ENCODE results near the gene COL4A3. TPM values are rescaled to one million over a fixed set of nuclear protein-coding genes. Genes with fewer than 3 reads are reported as not detected.

COL4A3 gene
- total and polyA plus RNA-seq, 2 donors (not counting 3 experiments of a cell fraction or from before 2014, with no cell fraction given), result not detected

DNA sequence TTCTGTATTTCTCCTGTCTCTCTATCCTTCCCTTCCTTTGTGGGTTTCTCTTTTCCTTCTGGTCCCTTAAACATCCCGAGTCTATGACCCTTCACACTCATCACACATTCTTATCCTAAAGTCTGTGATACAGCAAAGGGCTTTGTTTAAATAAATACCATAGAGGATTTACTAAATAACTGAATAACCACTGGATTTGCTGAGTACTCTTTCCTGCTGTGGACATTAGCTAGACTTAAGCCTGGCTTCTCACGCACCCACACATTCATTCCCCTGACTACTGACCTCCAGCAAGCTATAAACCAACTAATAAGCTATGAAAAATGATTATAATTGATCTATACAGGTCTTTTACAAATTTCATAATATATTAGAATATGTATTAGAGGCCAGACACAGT is 76.6 kb downstream of the COL4A3 start:
- DNase-seq (ENCODE audit: low read depth, low spot score) (no peak), FAIRE-seq (no peak)
- Histone ChIP-seq H3K27me3 (ENCODE audit: control insufficient read depth in 2 of 2, insufficient read depth in 2 of 2, low read length in 2 of 2) (no peaks in the 10 kb centered on the region), H3K36me3 (ENCODE audit: control insufficient read depth in 2 of 2, extremely low read depth in 1 of 2, insufficient read depth in 2 of 2, low read length in 2 of 2) (no peaks in the 10 kb centered on the region), H3K9me3 (replicated peaks; ENCODE audit: control insufficient read depth, insufficient read depth, low read length) (no peaks in the 10 kb centered on the region), H3K79me2 (ENCODE audit: control insufficient read depth, insufficient read depth, low read length) (no peaks in the 10 kb centered on the region), H3K4me1 (ENCODE audit: control insufficient read depth, extremely low read depth, insufficient read depth, low read length) (no peaks in the 10 kb centered on the region), H3K27ac (ENCODE audit: insufficient read depth, low read depth, low read length) (no peak overlapping the region), H3K9me1 (replicated peaks; ENCODE audit: control insufficient read depth, extremely low read depth, insufficient read depth, low read length) (no peaks in the 10 kb centered on the region), H3K9ac (replicated peaks; ENCODE audit: extremely low read depth, insufficient read depth, low read length) (no peak overlapping the region), H4K20me1 (replicated peaks; ENCODE audit: control insufficient read depth, extremely low read depth, insufficient read depth, low read length) (no peaks in the 10 kb centered on the region), H3K4me2 (ENCODE audit: insufficient read depth, low read length) (no peak overlapping the region), H2AFZ (ENCODE audit: low read depth, low read length) (no peak overlapping the region), H3K4me3 (replicated peaks in 1 of 3; ENCODE audit: insufficient read depth in 1 of 3, low read depth in 1 of 3, low read length in 3 of 3) (no peak overlapping the region)
- intact Hi-C loops (cut with micrococcal nuclease) (no loop called here), dilution Hi-C loops (cut with MboI; ENCODE audit: extremely low pct_ligation_motif_present, low sequenced_read_pairs) (no loop called here)
- ChIA-PET POLR2A (no interaction called here), CTCF (interaction anchor here (1.6 kb wide), 1 partner anchor 525 kb away, joined by 4 read pairs; no protein-coding TSS in a partner anchor)
- TF ChIP-seq, protein P1, sequence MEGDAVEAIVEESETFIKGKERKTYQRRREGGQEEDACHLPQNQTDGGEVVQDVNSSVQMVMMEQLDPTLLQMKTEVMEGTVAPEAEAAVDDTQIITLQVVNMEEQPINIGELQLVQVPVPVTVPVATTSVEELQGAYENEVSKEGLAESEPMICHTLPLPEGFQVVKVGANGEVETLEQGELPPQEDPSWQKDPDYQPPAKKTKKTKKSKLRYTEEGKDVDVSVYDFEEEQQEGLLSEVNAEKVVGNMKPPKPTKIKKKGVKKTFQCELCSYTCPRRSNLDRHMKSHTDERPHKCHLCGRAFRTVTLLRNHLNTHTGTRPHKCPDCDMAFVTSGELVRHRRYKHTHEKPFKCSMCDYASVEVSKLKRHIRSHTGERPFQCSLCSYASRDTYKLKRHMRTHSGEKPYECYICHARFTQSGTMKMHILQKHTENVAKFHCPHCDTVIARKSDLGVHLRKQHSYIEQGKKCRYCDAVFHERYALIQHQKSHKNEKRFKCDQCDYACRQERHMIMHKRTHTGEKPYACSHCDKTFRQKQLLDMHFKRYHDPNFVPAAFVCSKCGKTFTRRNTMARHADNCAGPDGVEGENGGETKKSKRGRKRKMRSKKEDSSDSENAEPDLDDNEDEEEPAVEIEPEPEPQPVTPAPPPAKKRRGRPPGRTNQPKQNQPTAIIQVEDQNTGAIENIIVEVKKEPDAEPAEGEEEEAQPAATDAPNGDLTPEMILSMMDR (IDR thresholded peaks at IDR 0.05; ENCODE audit: extremely low read depth in 1 of 2, insufficient read depth in 1 of 2, low read depth in 1 of 2, low read length in 2 of 2), result no peak
- no peak for TF ChIP-seq POLR2A (IDR thresholded peaks at IDR 0.05; ENCODE audit: low read depth, low read length)
- TF ChIP-seq JUN (IDR thresholded peaks at IDR 0.05; ENCODE audit: borderline replicate concordance, insufficient read depth, insufficient read length, low read depth), result no peak
- TF ChIP-seq POLR2AphosphoS5 (IDR thresholded peaks at IDR 0.05; ENCODE audit: insufficient read depth, low read depth, low read length), result no peak
- no peak for TF ChIP-seq FOS (IDR thresholded peaks at IDR 0.05; ENCODE audit: borderline replicate concordance, insufficient read depth, low read length)
- TF ChIP-seq, protein P2, sequence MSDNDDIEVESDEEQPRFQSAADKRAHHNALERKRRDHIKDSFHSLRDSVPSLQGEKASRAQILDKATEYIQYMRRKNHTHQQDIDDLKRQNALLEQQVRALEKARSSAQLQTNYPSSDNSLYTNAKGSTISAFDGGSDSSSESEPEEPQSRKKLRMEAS (IDR thresholded peaks at IDR 0.05; ENCODE audit: insufficient read depth, insufficient read length), result no peak
- no peak for TF ChIP-seq EZH2 (IDR thresholded peaks at IDR 0.05; ENCODE audit: borderline replicate concordance, low read depth, low read length, severe bottlenecking)
- TF ChIP-seq GATA2 (IDR thresholded peaks at IDR 0.05; ENCODE audit: insufficient read depth, insufficient read length, low read depth, low read length), result no peak
- no peak for TF ChIP-seq MYC (IDR thresholded peaks at IDR 0.05; ENCODE audit: low read depth, low read length)
- BruUV-seq (replicated peaks), result no TSS peak
